A549 (cell line): ENCODE measurements around the gene FBXO41. TPM values are rescaled to one million over a fixed set of nuclear protein-coding genes. Genes with fewer than 3 reads are reported as not detected.

ENCODE experiments used
- ATAC-seq, 2 experiments: fragments of 200-7000 bp in 1 of 2; fragments of >200 bp in 1 of 2; cut with Nextera tagmentation in 1 of 2; cut with Tn5 transposase in 1 of 2; 3 replicates each; pipeline versions ENCODE4 v1.8.0 to v1.9.1; 2018 to 2020; ENCODE audit warnings: mild to moderate bottlenecking in 1 of 2, moderate library complexity in 1 of 2
- CTCF ChIA-PET: fragments of 300-600 bp; sonication (Branson Sonifier 250); formaldehyde crosslinking; extraction: SDS; loops from one replicate; lab custom pipeline; 2021; ENCODE audit warnings: antibody characterized with exemption, inconsistent platforms; lab: Yijun Ruan, JAX
- POLR2A ChIA-PET: fragments of 350-600 bp; formaldehyde crosslinking; extraction: SDS; loops from one replicate; lab custom pipeline; 2021; ENCODE audit warnings: antibody characterized with exemption, inconsistent platforms; lab: Yijun Ruan, JAX
- DNase-seq, 2 experiments: peaks; one replicate each; pipeline versions ENCODE4 v3.0.0 to v3.0.0-alpha.2; 2011 to 2016; ENCODE audit warnings: low read depth in 1 of 2, low spot score in 1 of 2
- FAIRE-seq: peaks from 2 replicates; lab custom pipeline; 2011; peaks lifted over from hg19 to GRCh38; lab: Jason Lieb, UNC
- H3K27ac ChIP-seq, 2 experiments: fragments of >200 bp; sonication (Bioruptor Twin); formaldehyde crosslinking; 3 replicates each; pipeline ENCODE4 v1.5.1; 2016 to 2017
- H3K4me1 ChIP-seq: fragments of >200 bp; sonication (Bioruptor Twin); formaldehyde crosslinking; 3 replicates; pipeline ENCODE4 v1.6.1; 2016
- H3K4me2 ChIP-seq: fragments of >200 bp; sonication (Bioruptor Twin); formaldehyde crosslinking; 3 replicates; pipeline ENCODE4 v1.6.1; 2016
- H3K4me3 ChIP-seq: fragments of >200 bp; sonication (Bioruptor Twin); formaldehyde crosslinking; 3 replicates; pipeline ENCODE4 v1.5.1; 2016
- H3K9me3 ChIP-seq: fragments of >200 bp; sonication (Bioruptor Twin); formaldehyde crosslinking; 3 replicates; pipeline ENCODE4 v1.6.1; 2016
- BCL3 ChIP-seq: fragments of >200 bp; sonication (Bioruptor Twin); formaldehyde crosslinking; IDR thresholded peaks from 3 replicates; pipeline ENCODE4 v1.6.1; 2016
- BHLHE40 ChIP-seq: IDR thresholded peaks from 2 replicates; pipeline ENCODE4 v1.6.1; 2012; ENCODE audit warnings: low read depth, low read length, inconsistent platforms
- CBX2 ChIP-seq: fragments of 200-600 bp; sonication (generic); IDR thresholded peaks from 2 replicates; pipeline ENCODE4 v1.6.1; 2016; ENCODE audit warnings: low read depth, mild to moderate bottlenecking, borderline replicate concordance
- CBX8 ChIP-seq: fragments of 200-600 bp; sonication (generic); IDR thresholded peaks from 2 replicates; pipeline ENCODE4 v1.6.1; 2016
- CHD4 ChIP-seq: fragments of 200-600 bp; sonication (generic); IDR thresholded peaks from 2 replicates; pipeline ENCODE4 v1.6.1; 2016; ENCODE audit warnings: antibody characterized with exemption, mild to moderate bottlenecking, borderline replicate concordance
- CTCF ChIP-seq: fragments of >200 bp; sonication (Bioruptor Twin); formaldehyde crosslinking; IDR thresholded peaks from 3 replicates; pipeline ENCODE4 v1.5.1; 2016
- EHMT2 ChIP-seq: fragments of 200-600 bp; sonication (generic); IDR thresholded peaks from 2 replicates; pipeline ENCODE4 v1.6.1; 2016; ENCODE audit warnings: antibody characterized with exemption, low read depth, mild to moderate bottlenecking, moderate library complexity
- ELK1 ChIP-seq: fragments of 150-350 bp; IDR thresholded peaks from 2 replicates; pipeline ENCODE4 v1.6.1; 2014; ENCODE audit warnings: low read depth, mild to moderate bottlenecking, low read length
- EP300 ChIP-seq, 2 experiments: fragments of >200 bp; sonication (Bioruptor Twin); formaldehyde crosslinking; IDR thresholded peaks; 2 replicates in 1 of 2; 3 replicates in 1 of 2; pipeline ENCODE4 v1.6.1; 2016 to 2017
- ESRRA ChIP-seq: fragments of 150-350 bp; IDR thresholded peaks from 2 replicates; pipeline ENCODE4 v1.6.1; 2014; ENCODE audit warnings: mild to moderate bottlenecking, low read length, borderline replicate concordance
- FOSB ChIP-seq: fragments of 250-450 bp; sonication (Bioruptor Pico); IDR thresholded peaks from 2 replicates; pipeline ENCODE4 v1.5.0; 2020; ENCODE audit warnings: mild to moderate bottlenecking, moderate library complexity
- FOXS1 ChIP-seq: fragments of 250-450 bp; sonication (Bioruptor Pico); IDR thresholded peaks from 2 replicates; pipeline ENCODE4 v1.5.0; 2020; ENCODE audit warnings: mild to moderate bottlenecking, moderate library complexity
- GATA3 ChIP-seq: IDR thresholded peaks from 2 replicates; pipeline ENCODE4 v1.6.1; 2012; ENCODE audit warnings: borderline replicate concordance
- HDAC2 ChIP-seq: fragments of 200-600 bp; sonication (generic); IDR thresholded peaks from 2 replicates; pipeline ENCODE4 v1.6.1; 2016
- HEYL ChIP-seq: fragments of 250-450 bp; sonication (Bioruptor Pico); IDR thresholded peaks from 2 replicates; pipeline ENCODE4 v1.8.0; 2021; ENCODE audit warnings: mild to moderate bottlenecking, moderate library complexity
- HOXB5 ChIP-seq: fragments of 250-450 bp; sonication (Bioruptor Pico); IDR thresholded peaks from 2 replicates; pipeline ENCODE4 v1.5.0; 2020; ENCODE audit warnings: mild to moderate bottlenecking, moderate library complexity
- KDM1A ChIP-seq: fragments of 200-600 bp; sonication (generic); IDR thresholded peaks from 2 replicates; pipeline ENCODE4 v1.6.1; 2016; ENCODE audit warnings: low read depth, mild to moderate bottlenecking
- KDM5A ChIP-seq: fragments of 200-600 bp; sonication (generic); IDR thresholded peaks from 2 replicates; pipeline ENCODE4 v1.6.1; 2016; ENCODE audit warnings: antibody characterized with exemption, mild to moderate bottlenecking
- MAX ChIP-seq: IDR thresholded peaks from 2 replicates; pipeline ENCODE4 v1.6.1; 2012
- PHF8 ChIP-seq: fragments of 200-600 bp; sonication (generic); IDR thresholded peaks from 2 replicates; pipeline ENCODE4 v1.6.1; 2016; ENCODE audit warnings: low read depth, mild to moderate bottlenecking, antibody characterized with exemption, moderate library complexity, borderline replicate concordance
- POLR2AphosphoS2 ChIP-seq: conservative IDR thresholded peaks from 2 replicates; pipeline ENCODE4 v1.6.1; 2012; ENCODE audit warnings: low read length, improper control_type of control experiment, inconsistent platforms
- RAD21 ChIP-seq, 2 experiments: fragments of >200 bp in 1 of 2; sonication (Bioruptor Twin) in 1 of 2; formaldehyde crosslinking in 1 of 2; IDR thresholded peaks in 1 of 2; conservative IDR thresholded peaks in 1 of 2; 2 replicates in 1 of 2; 3 replicates in 1 of 2; pipeline ENCODE4 v1.6.1; 2012 to 2018; ENCODE audit warnings: inconsistent platforms in 1 of 2
- RARB ChIP-seq: fragments of 250-450 bp; sonication (Bioruptor Pico); IDR thresholded peaks from 2 replicates; pipeline ENCODE4 v1.8.0; 2021; ENCODE audit warnings: mild to moderate bottlenecking, moderate library complexity
- REST ChIP-seq: fragments of 200-600 bp; sonication (generic); IDR thresholded peaks from 2 replicates; pipeline ENCODE4 v1.6.1; 2016; ENCODE audit warnings: antibody characterized with exemption, mild to moderate bottlenecking, moderate library complexity
- TP53 ChIP-seq: fragments of 250-450 bp; sonication (Bioruptor Pico); IDR thresholded peaks from 2 replicates; pipeline ENCODE4 v1.5.0; 2021; ENCODE audit warnings: mild to moderate bottlenecking, moderate library complexity
- USF2 ChIP-seq: fragments of 450-650 bp; IDR thresholded peaks from 2 replicates; pipeline ENCODE4 v1.6.1; 2014; ENCODE audit warnings: antibody characterized with exemption
- ZFP36 ChIP-seq: fragments of 450-650 bp; IDR thresholded peaks from 2 replicates; pipeline ENCODE4 v1.6.1; 2014; ENCODE audit warnings: borderline replicate concordance; ENCODE audit not compliant: partially characterized antibody
- ZSCAN20 ChIP-seq: fragments of 250-450 bp; sonication (Bioruptor Pico); IDR thresholded peaks from 2 replicates; pipeline ENCODE4 v1.8.0; 2022; ENCODE audit warnings: mild to moderate bottlenecking, moderate library complexity
- WGBS: methylation state at CpG from one replicate; pipeline ENCODE4 v1.1.6; 2017; ENCODE audit errors: missing lambda C conversion rate; 5-methylcytosine and 5-hydroxymethylcytosine counted together
- polyA plus RNA-seq, 4 experiments: library from polyadenylated mRNA; depleted of rRNA in 3 of 4; stranded (reverse); fragments of >200 nt; fragmentation: RNase III in 1 of 4; extraction: RNeasy Plus Mini Kit Qiagen cat#74134 plus additional on column Dnase treatment in 1 of 4; gene quantifications; 2 replicates in 3 of 4; 3 replicates in 1 of 4; pipeline ENCODE4 v1.2.3, GENCODE V29; 2011 to 2017

The FBXO41 gene
- polyA plus RNA-seq, 2 of the 4 experiments (the other 2 are of a cell fraction): 3.2 to 6.4 TPM

- H3K4me1 ChIP-seq: peaks cover 24% of the 10 kb centered on the region
- POLR2A ChIA-PET: no interaction called here
- DNase-seq (no peak), FAIRE-seq (no peak), ATAC-seq (no peak)
- H3K4me2 ChIP-seq: no peak overlapping the region
- 100% methylated on average over 1 of the region's 1 CpG for WGBS
- CTCF ChIA-PET: interaction anchor here (0.9 to 8.4 kb wide), 3 partner anchors 11 to 52 kb away, joined by 3 to 33 read pairs (median 4); no protein-coding TSS in a partner anchor
- H3K4me3 ChIP-seq: no peak overlapping the region
- no peaks in the 10 kb centered on the region for H3K9me3 ChIP-seq
- H3K27ac ChIP-seq: no peak overlapping the region
- TF ChIP-seq RARB (CRISPR knock-in tag) (no peak), MAX (no peak), USF2 (no peak), BCL3 (no peak), REST (no peak), RAD21 (conservative IDR thresholded peaks at IDR 0.05 in 1 of 2, IDR thresholded peaks at IDR 0.05 in 1 of 2) (no peak), KDM5A (no peak), KDM1A (no peak), CHD4 (no peak), EHMT2 (no peak), ELK1 (no peak), EP300 (IDR thresholded peaks at IDR 0.05) (no peak), CBX8 (no peak), ZSCAN20 (CRISPR knock-in tag) (no peak), POLR2AphosphoS2 (no peak), FOXS1 (CRISPR knock-in tag) (no peak), HOXB5 (no peak), TP53 (CRISPR knock-in tag) (no peak)
These were observed 45.3 kb downstream of the FBXO41 start for GRCh38 chr2:73238976-73239375.

- ChIA-PET CTCF (interaction anchor here (0.7 to 8.4 kb wide), 6 partner anchors 13 to 53 kb away, joined by 3 to 33 read pairs (median 3); no protein-coding TSS in a partner anchor), POLR2A (interaction anchor here (1.1 kb wide), 1 partner anchor 16 kb away, joined by 3 read pairs; no protein-coding TSS in a partner anchor)
- Histone ChIP-seq H3K4me2 (no peak overlapping the region), H3K27ac (no peak overlapping the region), H3K4me3 (no peak overlapping the region), H3K4me1 (peaks cover 24% of the 10 kb centered on the region), H3K9me3 (no peaks in the 10 kb centered on the region)
- ATAC-seq (no peak), FAIRE-seq (no peak), DNase-seq (no peak)
- WGBS: 91% methylated on average over 3 of the region's 3 CpGs
- TF ChIP-seq ZFP36 (no peak), HEYL (CRISPR knock-in tag) (no peak), BHLHE40 (no peak), ESRRA (no peak), USF2 (no peak), CBX2 (no peak), CTCF (no peak), RAD21 (conservative IDR thresholded peaks at IDR 0.05 in 1 of 2, IDR thresholded peaks at IDR 0.05 in 1 of 2) (no peak), FOSB (CRISPR knock-in tag) (no peak), PHF8 (no peak), HDAC2 (no peak), GATA3 (no peak)
These were observed 46.1 kb downstream of the FBXO41 start for GRCh38 chr2:73238149-73238548.
